Bronchial smooth muscle cell (primary cell): ENCODE data around the gene HMGN3. TPM values are rescaled to one million over a fixed set of nuclear protein-coding genes. Genes with fewer than 3 reads are reported as not detected.

Experiments
- total RNA-seq: library from RNA; depleted of rRNA; stranded (reverse); fragments of >200 nt; gene quantifications from 2 replicates; pipeline ENCODE4 v1.2.1, GENCODE V29; 2014

The HMGN3 gene
- 19.5 and 41.1 TPM in 2 replicates for total RNA-seq

GRCh38 chr6:79234150-79235022 lies at the start of gene HMGN3:
Gene HMGN3 (minus strand): TSS chr6:79234682.

Other genes starting within 250 kb of the HMGN3 start
- 15.6 and 18.4 TPM in 2 replicates for gene PHIP, start 156.4 kb downstream of the HMGN3 start, total RNA-seq